PC-3 (cell line): ENCODE measurements around the gene SYCE1. TPM values are rescaled to one million over a fixed set of nuclear protein-coding genes. Genes with fewer than 3 reads are reported as not detected.

Source experiments
- ATAC-seq: fragments of 200-7000 bp; cut with Tn5 transposase; 2 replicates; pipeline ENCODE4 v1.9.1; 2020; ENCODE audit warnings: mild to moderate bottlenecking, moderate library complexity
- BruUV-seq: library from RNA; stranded (reverse); fragments of 400-500 nt; replicated peaks from 2 replicates; lab custom pipeline; 2021; lab: Mats Ljungman, UMichigan
- CTCF ChIA-PET: fragments of 300-600 bp; sonication (Branson Sonifier 250); formaldehyde crosslinking; loops from one replicate; lab custom pipeline; 2022; ENCODE audit warnings: antibody characterized with exemption; lab: Charles Lee
- POLR2A ChIA-PET: fragments of 300-600 bp; sonication (Branson Sonifier 250); formaldehyde crosslinking; loops from one replicate; lab custom pipeline; 2022; ENCODE audit warnings: antibody characterized with exemption; ENCODE audit not compliant: unreplicated experiment; lab: Charles Lee
- DNase-seq: peaks from one replicate; pipeline ENCODE4 v3.0.0-alpha.2; 2015
- H2AFZ ChIP-seq: fragments of 300-600 bp; sonication (generic); 2 replicates; pipeline ENCODE4 v1.6.0; 2016; ENCODE audit warnings: antibody characterized with exemption, low read length
- H3F3A ChIP-seq: fragments of 300-600 bp; sonication (generic); one replicate; pipeline ENCODE4 v1.6.0; 2017; ENCODE audit warnings: antibody characterized with exemption, low read length, control low read depth, mild to moderate bottlenecking; ENCODE audit not compliant: unreplicated experiment
- H3K27ac ChIP-seq: fragments of 300-600 bp; sonication (generic); 2 replicates; pipeline ENCODE4 v1.5.1; 2016; ENCODE audit warnings: mild to moderate bottlenecking, low read length
- H3K27me3 ChIP-seq: fragments of 300-600 bp; sonication (generic); 2 replicates; pipeline ENCODE4 v1.6.1; 2016; ENCODE audit warnings: low read length, mixed read lengths
- H3K36me3 ChIP-seq: fragments of 300-600 bp; sonication (generic); 2 replicates; pipeline ENCODE4 v1.6.1; 2016; ENCODE audit warnings: low read depth, mixed run types, low read length, mixed read lengths
- H3K4me1 ChIP-seq: fragments of 300-600 bp; sonication (generic); 2 replicates; pipeline ENCODE4 v1.5.1; 2016; ENCODE audit warnings: low read length; ENCODE audit not compliant: insufficient read depth
- H3K4me2 ChIP-seq: fragments of 300-600 bp; sonication (generic); 2 replicates; pipeline ENCODE4 v1.6.0; 2016; ENCODE audit warnings: low read length
- H3K4me3 ChIP-seq: fragments of 300-600 bp; sonication (generic); 2 replicates; pipeline ENCODE4 v1.5.1; 2016; ENCODE audit warnings: mild to moderate bottlenecking, low read length, mixed read lengths
- H3K79me2 ChIP-seq: fragments of 300-600 bp; sonication (generic); 2 replicates; pipeline ENCODE4 v1.6.1; 2017; ENCODE audit warnings: low read length, mixed read lengths
- H3K9ac ChIP-seq: fragments of 300-600 bp; sonication (generic); 2 replicates; pipeline ENCODE4 v1.6.0; 2016; ENCODE audit warnings: mild to moderate bottlenecking, low read length
- H3K9me2 ChIP-seq: fragments of 300-600 bp; sonication (generic); replicated peaks from 2 replicates; pipeline ENCODE4 v1.6.1; 2016; ENCODE audit warnings: mixed run types, low read length, mixed read lengths
- H3K9me3 ChIP-seq: fragments of 300-600 bp; sonication (generic); 2 replicates; pipeline ENCODE4 v1.6.1; 2016; ENCODE audit warnings: low read length, mixed read lengths
- H4K20me1 ChIP-seq: fragments of 300-600 bp; sonication (generic); 2 replicates; pipeline ENCODE4 v1.6.1; 2016; ENCODE audit warnings: low read length, mixed read lengths
- CTCF ChIP-seq: fragments of 300-600 bp; sonication (generic); conservative IDR thresholded peaks from 2 replicates; pipeline ENCODE4 v1.5.1; 2017; ENCODE audit warnings: antibody characterized with exemption, low read depth, mild to moderate bottlenecking, low read length
- EZH2 ChIP-seq: fragments of 300-600 bp; sonication (generic); IDR thresholded peaks from one replicate; pipeline ENCODE4 v1.6.1; 2017; ENCODE audit warnings: antibody characterized with exemption, mild to moderate bottlenecking, low read length; ENCODE audit not compliant: unreplicated experiment
- EZH2phosphoT487 ChIP-seq: fragments of 300-600 bp; sonication (generic); IDR thresholded peaks from 2 replicates; pipeline ENCODE4 v1.6.1; 2018; ENCODE audit warnings: mild to moderate bottlenecking, antibody characterized with exemption, low read length, borderline replicate concordance
- intact Hi-C: fragments of 100-400 bp; cut with micrococcal nuclease; formaldehyde crosslinking; loops from 2 replicates; pipeline ENCODE4 v1.9.0; 2023
- total RNA-seq: library from RNA; depleted of rRNA; stranded (reverse); fragments of >200 nt; gene quantifications from 2 replicates; pipeline ENCODE4 v1.2.3, GENCODE V29; 2014

Gene SYCE1
- total RNA-seq, 1 experiment from 2014 or later, result not detected

- ATAC-seq (no peak), DNase-seq (peak; percentile 3)
- ChIA-PET POLR2A (no interaction called here), CTCF (no interaction called here)
- Histone ChIP-seq H3K79me2 (no peaks in the 10 kb centered on the region), H3K36me3 (no peaks in the 10 kb centered on the region), H3K27ac (no peak overlapping the region), H3K27me3 (no peaks in the 10 kb centered on the region), H3K9me3 (no peaks in the 10 kb centered on the region), H3K9me2 (no peaks in the 10 kb centered on the region), H3F3A (no peaks in the 10 kb centered on the region), H2AFZ (no peak overlapping the region), H4K20me1 (no peaks in the 10 kb centered on the region), H3K4me3 (no peak overlapping the region), H3K4me1 (no peaks in the 10 kb centered on the region), H3K9ac (no peak overlapping the region), H3K4me2 (no peak overlapping the region)
- intact Hi-C loops, result no loop called here
- TF ChIP-seq EZH2, result no peak
- no peak for TF ChIP-seq EZH2phosphoT487
- TF ChIP-seq CTCF, result no peak
- no TSS peak for BruUV-seq
Observed at GRCh38 chr10:133537546-133538545, 27.5 kb downstream of the SYCE1 start.

- Histone ChIP-seq H2AFZ (no peak overlapping the region), H3K4me2 (no peak overlapping the region), H3F3A (no peaks in the 10 kb centered on the region), H3K9me3 (no peaks in the 10 kb centered on the region), H3K27ac (no peak overlapping the region), H3K27me3 (no peaks in the 10 kb centered on the region), H3K4me3 (no peak overlapping the region), H3K79me2 (no peaks in the 10 kb centered on the region), H3K36me3 (no peaks in the 10 kb centered on the region), H3K9me2 (no peaks in the 10 kb centered on the region), H3K9ac (no peak overlapping the region), H4K20me1 (no peaks in the 10 kb centered on the region), H3K4me1 (no peaks in the 10 kb centered on the region)
- ChIA-PET POLR2A (no interaction called here), CTCF (no interaction called here)
- BruUV-seq, result no TSS peak
- no peak for ATAC-seq
- no peak for DNase-seq
- TF ChIP-seq EZH2phosphoT487 (no peak), CTCF (no peak), EZH2 (no peak)
- intact Hi-C loops, result no loop called here
Observed at GRCh38 chr10:133536198-133536597, 29.2 kb downstream of the SYCE1 start.

GRCh38 chr10:133534417-133534816, 31.0 kb downstream of the SYCE1 start:
- no peak overlapping the region for H3K27ac ChIP-seq
- POLR2A ChIA-PET, result no interaction called here
- no peaks in the 10 kb centered on the region for H3K9me2 ChIP-seq
- no peaks in the 10 kb centered on the region for H3K79me2 ChIP-seq
- H3K9me3 ChIP-seq, result no peaks in the 10 kb centered on the region
- CTCF ChIA-PET, result no interaction called here
- BruUV-seq, result no TSS peak
- TF ChIP-seq CTCF (no peak), EZH2phosphoT487 (no peak), EZH2 (no peak)
- no peak overlapping the region for H2AFZ ChIP-seq
- H3K4me1 ChIP-seq, result peaks cover 2% of the 10 kb centered on the region; the same call in 1 of the 2 replicates
- intact Hi-C loops, result no loop called here
- H3F3A ChIP-seq, result no peaks in the 10 kb centered on the region
- H3K27me3 ChIP-seq, result no peaks in the 10 kb centered on the region
- no peak for DNase-seq
- H3K4me2 ChIP-seq, result no peak overlapping the region
- H4K20me1 ChIP-seq, result no peaks in the 10 kb centered on the region
- no peak overlapping the region for H3K9ac ChIP-seq
- ATAC-seq, result no peak
- no peak overlapping the region for H3K4me3 ChIP-seq
- H3K36me3 ChIP-seq, result no peaks in the 10 kb centered on the region
